Measurements from ENCODE around the gene PA2G4. TPM values are rescaled to one million over a fixed set of nuclear protein-coding genes. Genes with fewer than 3 reads are reported as not detected.
"Not testable (repeated sequence)": the region's sequence is repeated elsewhere in the genome, so short reads cannot be mapped to it uniquely, and the experiment has no call there.

The PA2G4 gene
- total and polyA plus RNA-seq, 2 experiments from 2014 or later, result 87.9 to 102 TPM

- no peak overlapping the region for H2AFZ ChIP-seq
- no peaks in the 10 kb centered on the region for H3K36me3 ChIP-seq (replicated peaks; ENCODE audit: insufficient read depth, low read depth)
- no peaks in the 10 kb centered on the region for H3K4me1 ChIP-seq (ENCODE audit: insufficient read depth)
- no peaks in the 10 kb centered on the region for H3K79me2 ChIP-seq
- H3K27ac ChIP-seq, result no peak overlapping the region
- WGBS (ENCODE audit: low lambda C conversion rate, missing lambda C conversion rate), result 81% methylated on average over 4 of the region's 4 CpGs
- DNase-seq (ENCODE audit: low spot score), result no peak
- H3K4me3 ChIP-seq, result no peak overlapping the region
- H3K9me3 ChIP-seq (ENCODE audit: low read depth), result no peaks in the 10 kb centered on the region
- no peaks in the 10 kb centered on the region for H3K9me2 ChIP-seq (replicated peaks; ENCODE audit: insufficient read depth)
- H4K20me1 ChIP-seq (ENCODE audit: insufficient read depth, poor library complexity, severe bottlenecking), result no peaks in the 10 kb centered on the region
- H3K4me2 ChIP-seq, result no peak overlapping the region
- TF ChIP-seq CTCF (IDR thresholded peaks at IDR 0.05; ENCODE audit: poor library complexity) (no peak), EZH2 (IDR thresholded peaks at IDR 0.05; ENCODE audit: borderline replicate concordance) (no peak), EZH2phosphoT487 (IDR thresholded peaks at IDR 0.05; ENCODE audit: low read depth, severe bottlenecking, unreplicated experiment) (no peak)
- no peaks in the 10 kb centered on the region for H3K27me3 ChIP-seq
Observed at GRCh38 chr12:56071648-56072047, 32.7 kb upstream of the PA2G4 start.

GRCh38 chr12:56074396-56074795 lies 30.0 kb upstream of the PA2G4 start:
- H3K4me2 ChIP-seq, result no peak overlapping the region
- H3K27me3 ChIP-seq, result no peaks in the 10 kb centered on the region
- no peak for DNase-seq (ENCODE audit: low spot score)
- H3K36me3 ChIP-seq (replicated peaks; ENCODE audit: insufficient read depth, low read depth), result no peaks in the 10 kb centered on the region
- H3K9me2 ChIP-seq (replicated peaks; ENCODE audit: insufficient read depth), result no peaks in the 10 kb centered on the region
- H3K27ac ChIP-seq, result no peak overlapping the region
- no peaks in the 10 kb centered on the region for H3K9me3 ChIP-seq (ENCODE audit: low read depth)
- H2AFZ ChIP-seq, result no peak overlapping the region
- no peaks in the 10 kb centered on the region for H3K79me2 ChIP-seq
- WGBS (ENCODE audit: low lambda C conversion rate, missing lambda C conversion rate), result 90% methylated on average over 5 of the region's 5 CpGs
- H3K4me1 ChIP-seq (ENCODE audit: insufficient read depth), result no peaks in the 10 kb centered on the region
- TF ChIP-seq CTCF (IDR thresholded peaks at IDR 0.05; ENCODE audit: poor library complexity), result no peak
- TF ChIP-seq EZH2 (IDR thresholded peaks at IDR 0.05; ENCODE audit: borderline replicate concordance), result no peak
- no peak for TF ChIP-seq EZH2phosphoT487 (IDR thresholded peaks at IDR 0.05; ENCODE audit: low read depth, severe bottlenecking, unreplicated experiment)
- H4K20me1 ChIP-seq (ENCODE audit: insufficient read depth, poor library complexity, severe bottlenecking), result no peaks in the 10 kb centered on the region
- H3K4me3 ChIP-seq, result no peak overlapping the region

GRCh38 chr12:56077966-56078365 lies 26.4 kb upstream of the PA2G4 start:
- not testable (repeated sequence) for DNase-seq (ENCODE audit: low spot score); H3K4me2 ChIP-seq; H3K4me3 ChIP-seq; H3K9me2 ChIP-seq (replicated peaks; ENCODE audit: insufficient read depth); H3K4me1 ChIP-seq (ENCODE audit: insufficient read depth); H4K20me1 ChIP-seq (ENCODE audit: insufficient read depth, poor library complexity, severe bottlenecking); H3K36me3 ChIP-seq (replicated peaks; ENCODE audit: insufficient read depth, low read depth); H2AFZ ChIP-seq; H3K9me3 ChIP-seq (ENCODE audit: low read depth); H3K27me3 ChIP-seq
- H3K27ac ChIP-seq, result peak overlapping the region; percentile 3
- WGBS (ENCODE audit: low lambda C conversion rate, missing lambda C conversion rate), result 93% methylated on average over 9 of the region's 9 CpGs
- peaks cover 11% of the 10 kb centered on the region for H3K79me2 ChIP-seq

GRCh38 chr12:56078427-56078826 lies 25.9 kb upstream of the PA2G4 start:
- peak overlapping the region; percentile 86 for H3K4me2 ChIP-seq
- H3K4me1 ChIP-seq (ENCODE audit: insufficient read depth), result no peaks in the 10 kb centered on the region
- peak overlapping the region; percentile 82 for H2AFZ ChIP-seq
- WGBS (ENCODE audit: low lambda C conversion rate, missing lambda C conversion rate), result 100% methylated on average over 1 of the region's 1 CpG
- H3K36me3 ChIP-seq (replicated peaks; ENCODE audit: insufficient read depth, low read depth), result no peaks in the 10 kb centered on the region
- H4K20me1 ChIP-seq (ENCODE audit: insufficient read depth, poor library complexity, severe bottlenecking), result no peaks in the 10 kb centered on the region
- H3K9me2 ChIP-seq (replicated peaks; ENCODE audit: insufficient read depth), result no peaks in the 10 kb centered on the region
- H3K27me3 ChIP-seq, result no peaks in the 10 kb centered on the region
- peaks cover 16% of the 10 kb centered on the region for H3K79me2 ChIP-seq
- H3K4me3 ChIP-seq, result no peak overlapping the region
- H3K9me3 ChIP-seq (ENCODE audit: low read depth), result no peaks in the 10 kb centered on the region
- no peak for TF ChIP-seq EZH2 (IDR thresholded peaks at IDR 0.05; ENCODE audit: borderline replicate concordance)
- no peak for TF ChIP-seq EZH2phosphoT487 (IDR thresholded peaks at IDR 0.05; ENCODE audit: low read depth, severe bottlenecking, unreplicated experiment)
- TF ChIP-seq CTCF (IDR thresholded peaks at IDR 0.05; ENCODE audit: poor library complexity), result no peak
- H3K27ac ChIP-seq, result peak overlapping the region; percentile 99
- DNase-seq (ENCODE audit: low spot score), result no peak
